HepG2 (cell line): ENCODE measurements around the gene SERINC4. TPM values are rescaled to one million over a fixed set of nuclear protein-coding genes. Genes with fewer than 3 reads are reported as not detected.

Source experiments
- AKAP8 ChIP-seq: sonication (generic); formaldehyde crosslinking; IDR thresholded peaks from 2 replicates; pipeline ENCODE4 v1.5.1; 2020; ENCODE audit warnings: mild to moderate bottlenecking, missing genetic modification reagents
- ARID5B ChIP-seq: IDR thresholded peaks from 2 replicates; pipeline ENCODE4 v1.4.0; 2020; ENCODE audit warnings: mild to moderate bottlenecking, missing genetic modification reagents
- EP300 ChIP-seq, 3 experiments: sonication (generic) in 1 of 3; formaldehyde crosslinking in 1 of 3; IDR thresholded peaks; 2 replicates each; pipeline versions ENCODE4 v1.5.1 to v1.6.1; 2011 to 2020; ENCODE audit warnings: low read depth in 2 of 3, low read length in 2 of 3, borderline replicate concordance in 1 of 3, improper control_type of control experiment in 1 of 3, mild to moderate bottlenecking in 1 of 3, missing genetic modification reagents in 1 of 3, moderate library complexity in 1 of 3
- PHF20 ChIP-seq: sonication (generic); formaldehyde crosslinking; IDR thresholded peaks from 2 replicates; pipeline ENCODE4 v1.5.0; 2020; ENCODE audit warnings: mild to moderate bottlenecking, missing genetic modification reagents
- PHF21A ChIP-seq: sonication (generic); formaldehyde crosslinking; IDR thresholded peaks from 2 replicates; pipeline ENCODE4 v1.5.0; 2020; ENCODE audit warnings: mild to moderate bottlenecking, missing genetic modification reagents
- TBX2 ChIP-seq: sonication (generic); formaldehyde crosslinking; IDR thresholded peaks from 2 replicates; pipeline ENCODE4 v1.5.0; 2020; ENCODE audit warnings: missing genetic modification reagents, mild to moderate bottlenecking, borderline replicate concordance
- ZBTB44 ChIP-seq: sonication (generic); formaldehyde crosslinking; IDR thresholded peaks from 2 replicates; pipeline ENCODE4 v1.4.0; 2020; ENCODE audit warnings: missing genetic modification reagents
- ZFP37 ChIP-seq: sonication (generic); formaldehyde crosslinking; IDR thresholded peaks from 2 replicates; pipeline ENCODE4 v1.4.0; 2020; ENCODE audit warnings: missing genetic modification reagents, borderline replicate concordance
- ZNF329 ChIP-seq: sonication (generic); formaldehyde crosslinking; IDR thresholded peaks from 2 replicates; pipeline ENCODE4 v1.9.0; 2021; ENCODE audit warnings: low read depth, mild to moderate bottlenecking, missing genetic modification reagents
- ZNF446 ChIP-seq: sonication (generic); formaldehyde crosslinking; IDR thresholded peaks from 2 replicates; pipeline ENCODE4 v1.5.0; 2020; ENCODE audit warnings: mild to moderate bottlenecking, missing genetic modification reagents
- ZNF460 ChIP-seq: sonication (generic); formaldehyde crosslinking; IDR thresholded peaks from 2 replicates; pipeline ENCODE4 v1.5.1; 2020; ENCODE audit warnings: missing genetic modification reagents, mild to moderate bottlenecking, borderline replicate concordance
- ZNF841 ChIP-seq: sonication (generic); formaldehyde crosslinking; IDR thresholded peaks from 2 replicates; pipeline ENCODE4 v1.8.1; 2023; ENCODE audit warnings: missing genetic modification reagents, borderline replicate concordance
- polyA plus RNA-seq, 8 experiments: library from polyadenylated mRNA; depleted of rRNA in 3 of 8; stranded (reverse) in 7 of 8; unstranded in 1 of 8; fragments of >200 nt; fragmentation: Illumina TruSeq in 4 of 8; extraction: Trizol in 4 of 8; gene quantifications; 2 replicates each; pipeline versions ENCODE4 v1.2.1 to v1.2.3, GENCODE V29; 2011 to 2016; ENCODE audit warnings: low read depth in 4 of 8, missing spikeins in 1 of 8, mixed read lengths in 1 of 8; ENCODE audit not compliant: insufficient read depth in 1 of 8
- total RNA-seq, 5 experiments: library from RNA; depleted of rRNA; stranded (reverse); fragments of >200 nt; fragmentation: Illumina TruSeq; extraction: Trizol; gene quantifications; 2 replicates each; pipeline ENCODE4 v1.2.3, GENCODE V29; 2016; ENCODE audit warnings: low read depth in 1 of 5
- TF ChIP-seq, protein P1 (sequence below): IDR thresholded peaks from 2 replicates; pipeline ENCODE4 v1.6.1; 2016; ENCODE audit warnings: low read depth, missing genetic modification reagents, missing compliant biosample characterization
- TF ChIP-seq, protein P2 (sequence below): sonication (generic); formaldehyde crosslinking; IDR thresholded peaks from 2 replicates; pipeline ENCODE4 v1.8.0; 2022; ENCODE audit warnings: missing genetic modification reagents, mild to moderate bottlenecking, moderate library complexity, borderline replicate concordance

Gene SERINC4
- total and polyA plus RNA-seq, 2 of the 13 experiments (the other 11 are each of a cell fraction or from before 2014, with no cell fraction given): not detected

DNA sequence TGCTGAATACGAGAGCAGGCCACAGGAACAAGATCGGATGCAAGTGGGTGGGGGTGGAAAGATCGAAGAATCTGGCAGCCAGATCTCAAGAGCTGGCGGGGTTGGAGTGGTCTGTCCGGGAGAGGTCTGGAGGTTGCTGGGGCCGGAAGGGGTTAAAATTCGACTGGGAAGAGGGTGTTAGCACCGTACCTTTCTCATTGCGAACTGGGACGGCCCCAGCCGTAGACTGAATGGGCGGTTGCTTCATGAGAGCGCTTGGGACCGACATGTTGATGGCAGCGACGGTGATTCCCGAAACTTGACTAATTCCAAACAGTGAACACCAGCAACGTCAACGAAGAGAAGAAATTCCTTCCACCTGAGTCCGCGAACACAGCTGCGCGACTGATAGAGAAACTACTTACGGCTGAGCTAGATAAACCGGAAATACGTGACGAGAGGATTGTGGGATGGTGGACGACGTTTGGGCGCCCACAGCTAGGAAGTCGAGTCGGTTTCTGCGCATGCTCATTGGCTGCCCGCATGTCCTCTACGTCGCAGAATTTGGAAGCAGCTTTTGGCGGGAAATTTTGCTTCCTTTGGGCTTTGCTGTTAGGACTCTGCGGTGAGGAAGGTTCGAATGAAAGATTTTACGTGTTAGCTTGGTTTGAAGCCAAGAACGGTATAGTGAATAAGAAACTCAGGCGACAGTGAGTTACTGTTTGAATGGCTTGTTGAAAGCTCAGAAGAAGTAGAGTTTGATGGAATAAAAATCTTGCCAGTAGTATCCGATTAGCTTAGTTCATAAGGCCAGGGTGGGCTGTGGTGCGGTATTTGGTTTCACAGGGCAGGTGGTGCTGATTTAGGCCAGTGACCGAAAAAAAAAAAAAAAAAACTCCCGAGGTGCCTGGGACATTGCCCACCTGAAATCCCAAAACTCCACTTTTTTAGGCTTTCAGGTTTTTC, 24.6 kb upstream of the SERINC4 start, which contains the start of gene MFAP1 (continued):
- TF ChIP-seq, protein P1, sequence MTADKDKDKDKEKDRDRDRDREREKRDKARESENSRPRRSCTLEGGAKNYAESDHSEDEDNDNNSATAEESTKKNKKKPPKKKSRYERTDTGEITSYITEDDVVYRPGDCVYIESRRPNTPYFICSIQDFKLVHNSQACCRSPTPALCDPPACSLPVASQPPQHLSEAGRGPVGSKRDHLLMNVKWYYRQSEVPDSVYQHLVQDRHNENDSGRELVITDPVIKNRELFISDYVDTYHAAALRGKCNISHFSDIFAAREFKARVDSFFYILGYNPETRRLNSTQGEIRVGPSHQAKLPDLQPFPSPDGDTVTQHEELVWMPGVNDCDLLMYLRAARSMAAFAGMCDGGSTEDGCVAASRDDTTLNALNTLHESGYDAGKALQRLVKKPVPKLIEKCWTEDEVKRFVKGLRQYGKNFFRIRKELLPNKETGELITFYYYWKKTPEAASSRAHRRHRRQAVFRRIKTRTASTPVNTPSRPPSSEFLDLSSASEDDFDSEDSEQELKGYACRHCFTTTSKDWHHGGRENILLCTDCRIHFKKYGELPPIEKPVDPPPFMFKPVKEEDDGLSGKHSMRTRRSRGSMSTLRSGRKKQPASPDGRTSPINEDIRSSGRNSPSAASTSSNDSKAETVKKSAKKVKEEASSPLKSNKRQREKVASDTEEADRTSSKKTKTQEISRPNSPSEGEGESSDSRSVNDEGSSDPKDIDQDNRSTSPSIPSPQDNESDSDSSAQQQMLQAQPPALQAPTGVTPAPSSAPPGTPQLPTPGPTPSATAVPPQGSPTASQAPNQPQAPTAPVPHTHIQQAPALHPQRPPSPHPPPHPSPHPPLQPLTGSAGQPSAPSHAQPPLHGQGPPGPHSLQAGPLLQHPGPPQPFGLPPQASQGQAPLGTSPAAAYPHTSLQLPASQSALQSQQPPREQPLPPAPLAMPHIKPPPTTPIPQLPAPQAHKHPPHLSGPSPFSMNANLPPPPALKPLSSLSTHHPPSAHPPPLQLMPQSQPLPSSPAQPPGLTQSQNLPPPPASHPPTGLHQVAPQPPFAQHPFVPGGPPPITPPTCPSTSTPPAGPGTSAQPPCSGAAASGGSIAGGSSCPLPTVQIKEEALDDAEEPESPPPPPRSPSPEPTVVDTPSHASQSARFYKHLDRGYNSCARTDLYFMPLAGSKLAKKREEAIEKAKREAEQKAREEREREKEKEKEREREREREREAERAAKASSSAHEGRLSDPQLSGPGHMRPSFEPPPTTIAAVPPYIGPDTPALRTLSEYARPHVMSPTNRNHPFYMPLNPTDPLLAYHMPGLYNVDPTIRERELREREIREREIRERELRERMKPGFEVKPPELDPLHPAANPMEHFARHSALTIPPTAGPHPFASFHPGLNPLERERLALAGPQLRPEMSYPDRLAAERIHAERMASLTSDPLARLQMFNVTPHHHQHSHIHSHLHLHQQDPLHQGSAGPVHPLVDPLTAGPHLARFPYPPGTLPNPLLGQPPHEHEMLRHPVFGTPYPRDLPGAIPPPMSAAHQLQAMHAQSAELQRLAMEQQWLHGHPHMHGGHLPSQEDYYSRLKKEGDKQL (CRISPR knock-in tag): no peak
- TF ChIP-seq AKAP8 (CRISPR knock-in tag) (no peak), ZNF446 (CRISPR knock-in tag) (no peak), ZBTB44 (CRISPR knock-in tag) (no peak), ZNF329 (CRISPR knock-in tag) (no peak), ZNF460 (no peak), EP300 (IDR thresholded peaks at IDR 0.05; ENCODE audit: low read depth in 2 of 2, low read length in 2 of 2) (no peak), EP300 (CRISPR knock-in tag; IDR thresholded peaks at IDR 0.05; ENCODE audit: borderline replicate concordance) (no peak), ZNF841 (CRISPR knock-in tag) (no peak), ZFP37 (CRISPR knock-in tag) (no peak), PHF20 (CRISPR knock-in tag) (peak; percentile 95), ARID5B (CRISPR knock-in tag) (peak; percentile 62), PHF21A (CRISPR knock-in tag) (peak; percentile 64), TBX2 (CRISPR knock-in tag) (peak; percentile 53; the same call in 1 of the 2 replicates)
- TF ChIP-seq, protein P2, sequence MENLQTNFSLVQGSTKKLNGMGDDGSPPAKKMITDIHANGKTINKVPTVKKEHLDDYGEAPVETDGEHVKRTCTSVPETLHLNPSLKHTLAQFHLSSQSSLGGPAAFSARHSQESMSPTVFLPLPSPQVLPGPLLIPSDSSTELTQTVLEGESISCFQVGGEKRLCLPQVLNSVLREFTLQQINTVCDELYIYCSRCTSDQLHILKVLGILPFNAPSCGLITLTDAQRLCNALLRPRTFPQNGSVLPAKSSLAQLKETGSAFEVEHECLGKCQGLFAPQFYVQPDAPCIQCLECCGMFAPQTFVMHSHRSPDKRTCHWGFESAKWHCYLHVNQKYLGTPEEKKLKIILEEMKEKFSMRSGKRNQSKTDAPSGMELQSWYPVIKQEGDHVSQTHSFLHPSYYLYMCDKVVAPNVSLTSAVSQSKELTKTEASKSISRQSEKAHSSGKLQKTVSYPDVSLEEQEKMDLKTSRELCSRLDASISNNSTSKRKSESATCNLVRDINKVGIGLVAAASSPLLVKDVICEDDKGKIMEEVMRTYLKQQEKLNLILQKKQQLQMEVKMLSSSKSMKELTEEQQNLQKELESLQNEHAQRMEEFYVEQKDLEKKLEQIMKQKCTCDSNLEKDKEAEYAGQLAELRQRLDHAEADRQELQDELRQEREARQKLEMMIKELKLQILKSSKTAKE (CRISPR knock-in tag): no peak
